CD4-positive, alpha-beta memory T cell (primary cell): Measurements from ENCODE around the gene AGPAT3. TPM values are rescaled to one million over a fixed set of nuclear protein-coding genes. Genes with fewer than 3 reads are reported as not detected.
"Not testable (repeated sequence)": the region's sequence is repeated elsewhere in the genome, so short reads cannot be mapped to it uniquely, and the experiment has no call there.

Experiments used
- CTCF ChIA-PET: fragments of 350-600 bp; sonication (Branson Sonifier 250); formaldehyde crosslinking; loops from one replicate; lab custom pipeline; 2021; ENCODE audit warnings: inconsistent platforms; ENCODE audit not compliant: partially characterized antibody; lab: Charles Lee
- POLR2A ChIA-PET: fragments of 350-600 bp; sonication (Branson Sonifier 250); formaldehyde crosslinking; loops from one replicate; lab custom pipeline; 2021; ENCODE audit not compliant: partially characterized antibody; lab: Charles Lee
- DNase-seq, 5 donors: peaks; one replicate each; pipeline versions ENCODE4 v3.0.0 to v3.0.0-alpha.2; 2020 to 2022; ENCODE audit warnings: mixed read lengths in 1 of 5
- H3K27ac ChIP-seq: one replicate; pipeline ENCODE4 v1.7.0; 2013; ENCODE audit warnings: low read depth, low read length
- H3K27me3 ChIP-seq: 2 replicates; pipeline ENCODE4 v1.7.0; 2013; ENCODE audit warnings: mild to moderate bottlenecking, low read length, moderate library complexity; ENCODE audit not compliant: insufficient read depth
- H3K36me3 ChIP-seq: 2 replicates; pipeline ENCODE4 v1.7.0; 2013; ENCODE audit warnings: mild to moderate bottlenecking, low read length, moderate library complexity; ENCODE audit not compliant: insufficient read depth
- H3K4me1 ChIP-seq: 2 replicates; pipeline ENCODE4 v1.7.0; 2013; ENCODE audit warnings: mild to moderate bottlenecking, low read length, moderate library complexity; ENCODE audit not compliant: insufficient read depth
- H3K4me3 ChIP-seq, 2 donors: one replicate each; pipeline ENCODE4 v1.7.0; 2013; ENCODE audit warnings: low read length in 2 of 2, mild to moderate bottlenecking in 1 of 2
- H3K9me3 ChIP-seq, 2 donors: one replicate each; pipeline ENCODE4 v1.7.0; 2013; ENCODE audit warnings: low read length in 2 of 2, control low read depth in 1 of 2; ENCODE audit not compliant: control insufficient read depth in 1 of 2
- H3K27ac Mint-ChIP-seq, 7 donors: one replicate each; pipeline ENCODE4 v1.8.0; 2020 to 2021; ENCODE audit warnings: mixed read lengths in 7 of 7, mild to moderate bottlenecking in 6 of 7, inconsistent platforms in 3 of 7, moderate library complexity in 3 of 7
- H3K27me3 Mint-ChIP-seq, 2 donors: one replicate each; pipeline ENCODE4 v1.8.0; 2020 to 2021; ENCODE audit warnings: mixed read lengths in 2 of 2
- H3K36me3 Mint-ChIP-seq, 2 donors: one replicate each; pipeline ENCODE4 v1.8.0; 2020 to 2021; ENCODE audit warnings: mixed read lengths in 2 of 2, inconsistent platforms in 1 of 2, mild to moderate bottlenecking in 1 of 2
- H3K4me1 Mint-ChIP-seq, 4 donors: one replicate each; pipeline ENCODE4 v1.8.0; 2020 to 2021; ENCODE audit warnings: mixed read lengths in 4 of 4, mild to moderate bottlenecking in 1 of 4
- H3K4me3 Mint-ChIP-seq, 8 donors: one replicate each; pipeline ENCODE4 v1.8.0; 2020 to 2021; ENCODE audit warnings: mixed read lengths in 8 of 8, mild to moderate bottlenecking in 7 of 8, moderate library complexity in 6 of 8, inconsistent platforms in 3 of 8
- H3K9me3 Mint-ChIP-seq, 8 donors: one replicate each; pipeline ENCODE4 v1.8.0; 2020 to 2021; ENCODE audit warnings: mixed read lengths in 8 of 8, mild to moderate bottlenecking in 5 of 8, inconsistent platforms in 3 of 8, moderate library complexity in 1 of 8
- intact Hi-C: fragments of 100-400 bp; cut with micrococcal nuclease; formaldehyde crosslinking; loops from one replicate; pipeline ENCODE4 v1.15.1; 2023
- polyA plus RNA-seq, 2 donors: library from polyadenylated mRNA; unstranded; fragments of 300-500 nt; fragmentation: Illumina TruSeq; gene quantifications; one replicate each; pipeline ENCODE4 v1.2.3, GENCODE V29; 2021
- total RNA-seq, 2 experiments: library from RNA; stranded (reverse); gene quantifications; one replicate each; pipeline ENCODE4 v1.2.3, GENCODE V29; 2021

The AGPAT3 gene
- total and polyA plus RNA-seq, 4 experiments from 2014 or later: 16.0 to 76.7 (median 46.7) TPM

DNA sequence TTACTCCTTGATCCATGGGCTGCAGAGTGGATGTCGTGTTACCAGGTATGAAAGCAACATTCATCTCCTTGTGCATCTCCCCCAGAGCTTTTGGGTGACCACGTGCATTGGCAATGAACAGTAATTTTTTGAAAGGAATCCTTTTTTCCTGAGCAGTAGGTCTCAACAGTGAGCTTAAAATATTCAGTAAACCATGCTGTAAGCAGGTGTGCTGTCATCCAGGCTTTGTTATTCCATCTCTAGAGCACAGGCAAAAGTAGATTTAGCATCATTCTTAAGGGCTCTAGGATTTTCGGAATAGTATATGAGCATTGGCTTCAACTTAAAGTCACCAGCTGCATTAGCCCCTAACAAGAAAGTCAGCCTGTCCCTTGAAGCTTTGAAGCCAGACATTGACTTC is 27.3 kb downstream of the AGPAT3 start:
- no peaks in the 10 kb centered on the region for H3K27me3 Mint-ChIP-seq
- Histone ChIP-seq H3K9me3 (no peaks in the 10 kb centered on the region), H3K36me3 (peaks cover 1% of the 10 kb centered on the region), H3K27me3 (no peaks in the 10 kb centered on the region), H3K4me1 (peaks cover 47% of the 10 kb centered on the region), H3K4me3 (no peak overlapping the region), H3K27ac (no peak overlapping the region)
- H3K4me1 Mint-ChIP-seq: peaks cover 26 to 60% (median 45%) of the 10 kb centered on the region in 4 donors
- H3K36me3 Mint-ChIP-seq: peaks cover 13 to 23% of the 10 kb centered on the region in 2 donors
- DNase-seq: no peak
- intact Hi-C loops: loop anchor here (5.0 kb wide), 1 partner anchor 45 kb away; no protein-coding TSS in a partner anchor
- ChIA-PET CTCF (interaction anchor here (1.0 to 2.6 kb wide), 6 partner anchors 26 to 81 kb away, joined by 3 to 8 read pairs (median 4); no protein-coding TSS in a partner anchor), POLR2A (interaction anchor here (0.6 to 1.6 kb wide), 5 partner anchors 11 to 1381 kb away, joined by 3 to 6 read pairs (median 3); no protein-coding TSS in a partner anchor)
- H3K27ac Mint-ChIP-seq: peak overlapping the region in 4 of 7 donors; percentile 49 to 88 (median 70)
- H3K4me3 Mint-ChIP-seq: peak overlapping the region in 3 of 8 donors; percentile 7 to 78 (median 72)
- H3K9me3 Mint-ChIP-seq: peaks cover 0 to 3% (median 0%) of the 10 kb centered on the region in 8 donors

DNA sequence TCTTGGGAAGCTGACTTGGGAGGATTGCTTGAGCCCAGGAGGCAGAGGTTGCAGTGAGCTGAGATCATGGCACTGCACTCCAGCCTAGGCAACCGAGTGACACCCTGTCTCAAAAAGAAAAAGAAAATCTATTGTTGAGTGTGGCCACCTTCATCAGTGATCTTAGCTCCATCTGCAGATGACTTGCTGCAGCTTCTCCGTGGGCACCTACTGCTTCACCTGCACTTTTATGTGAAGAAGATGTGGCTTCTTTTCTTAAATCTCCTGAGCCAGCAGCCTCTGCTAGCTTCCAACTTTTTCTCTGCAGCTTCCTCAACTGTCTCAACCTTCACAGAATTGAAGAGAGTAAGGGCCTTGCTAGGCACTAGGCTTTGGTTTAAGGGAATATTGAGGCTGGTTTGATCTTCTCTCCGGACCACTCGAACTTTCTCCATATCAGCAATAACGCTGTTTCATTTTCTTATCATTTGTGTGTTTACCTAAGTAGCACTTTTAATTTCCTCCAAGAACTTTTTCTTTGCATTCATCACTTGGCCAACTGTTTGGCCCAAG is 28.0 kb downstream of the AGPAT3 start:
- Histone ChIP-seq H3K27me3 (no peaks in the 10 kb centered on the region), H3K4me3 (peak overlapping the region in 1 of 2 donors; percentile 3), H3K27ac (peak overlapping the region; percentile 27), H3K4me1 (peaks cover 47% of the 10 kb centered on the region), H3K9me3 (no peaks in the 10 kb centered on the region), H3K36me3 (no peaks in the 10 kb centered on the region)
- H3K36me3 Mint-ChIP-seq: peaks cover 17 to 25% of the 10 kb centered on the region in 2 donors
- intact Hi-C loops: loop anchor here (5.0 kb wide), 1 partner anchor 44 kb away; no protein-coding TSS in a partner anchor
- H3K9me3 Mint-ChIP-seq: peaks cover 0 to 3% (median 0%) of the 10 kb centered on the region in 8 donors
- CTCF ChIA-PET: interaction anchor here (1.0 to 2.6 kb wide), 5 partner anchors 25 to 82 kb away, joined by 3 to 8 read pairs (median 5); no protein-coding TSS in a partner anchor
- peaks cover 26 to 57% (median 44%) of the 10 kb centered on the region in 4 donors for H3K4me1 Mint-ChIP-seq
- peak in 1 of 5 donors; percentile 5 for DNase-seq
- peak overlapping the region; percentile 37 to 84 (median 72) for H3K4me3 Mint-ChIP-seq
- no peaks in the 10 kb centered on the region for H3K27me3 Mint-ChIP-seq
- peak overlapping the region; percentile 49 to 95 (median 87) for H3K27ac Mint-ChIP-seq
- POLR2A ChIA-PET: interaction anchor here (0.7 to 1.6 kb wide), 7 partner anchors 10 to 42 kb away, joined by 3 to 9 read pairs (median 3); no protein-coding TSS in a partner anchor

DNA sequence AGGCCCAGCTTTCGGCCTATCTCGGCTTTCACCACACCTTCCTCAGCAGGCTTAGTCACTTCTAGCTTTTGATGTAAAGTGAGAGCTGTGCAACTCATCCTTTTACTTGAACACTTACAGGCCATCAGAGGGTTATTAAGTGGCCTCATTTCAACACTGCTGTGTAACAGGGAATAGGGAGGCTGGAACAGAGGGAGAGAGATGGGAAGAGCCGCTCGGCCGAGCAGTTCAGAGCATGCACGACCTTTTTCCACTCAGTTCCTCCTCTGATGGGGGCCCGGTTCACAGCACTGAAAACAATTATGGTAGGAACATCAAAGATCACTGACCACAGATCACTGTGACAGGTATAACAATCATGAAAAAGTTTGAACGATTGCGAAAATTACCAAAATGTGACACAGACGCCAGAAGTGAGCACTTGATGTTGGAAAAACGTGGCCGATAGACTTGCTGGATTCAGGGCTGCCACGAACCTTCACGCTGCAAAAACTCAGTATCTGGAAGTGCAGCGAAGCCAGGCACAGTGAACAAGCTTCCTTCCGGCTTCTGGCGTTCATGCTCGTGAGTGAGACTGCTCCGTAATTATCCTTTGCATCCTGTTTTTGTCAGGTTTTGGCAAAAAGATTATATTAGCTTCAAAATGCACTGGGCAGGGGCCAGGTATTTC is 28.6 kb downstream of the AGPAT3 start:
- intact Hi-C loops: loop anchor here (5.0 kb wide), 1 partner anchor 44 kb away; no protein-coding TSS in a partner anchor
- ChIA-PET CTCF (interaction anchor here (0.7 to 2.6 kb wide), 6 partner anchors 25 to 83 kb away, joined by 3 to 8 read pairs (median 4); no protein-coding TSS in a partner anchor), POLR2A (interaction anchor here (0.9 to 1.6 kb wide), 6 partner anchors 10 to 41 kb away, joined by 3 to 9 read pairs (median 4); no protein-coding TSS in a partner anchor)
- Mint-ChIP-seq H3K27me3 (no peaks in the 10 kb centered on the region), H3K36me3 (peaks cover 16 to 24% of the 10 kb centered on the region in 2 donors), H3K27ac (peak overlapping the region; percentile 49 to 95 (median 87)), H3K4me1 (peaks cover 28 to 54% (median 42%) of the 10 kb centered on the region in 4 donors), H3K4me3 (peak overlapping the region; percentile 37 to 84 (median 72)), H3K9me3 (peaks cover 0 to 3% (median 0%) of the 10 kb centered on the region in 8 donors)
- peak overlapping the region; percentile 27 for H3K27ac ChIP-seq
- H3K9me3 ChIP-seq: no peaks in the 10 kb centered on the region
- no peaks in the 10 kb centered on the region for H3K36me3 ChIP-seq
- H3K4me3 ChIP-seq: peak overlapping the region in 1 of 2 donors; percentile 3
- DNase-seq: peak in 1 of 5 donors; percentile 8
- H3K4me1 ChIP-seq: peaks cover 43% of the 10 kb centered on the region
- H3K27me3 ChIP-seq: no peaks in the 10 kb centered on the region

DNA sequence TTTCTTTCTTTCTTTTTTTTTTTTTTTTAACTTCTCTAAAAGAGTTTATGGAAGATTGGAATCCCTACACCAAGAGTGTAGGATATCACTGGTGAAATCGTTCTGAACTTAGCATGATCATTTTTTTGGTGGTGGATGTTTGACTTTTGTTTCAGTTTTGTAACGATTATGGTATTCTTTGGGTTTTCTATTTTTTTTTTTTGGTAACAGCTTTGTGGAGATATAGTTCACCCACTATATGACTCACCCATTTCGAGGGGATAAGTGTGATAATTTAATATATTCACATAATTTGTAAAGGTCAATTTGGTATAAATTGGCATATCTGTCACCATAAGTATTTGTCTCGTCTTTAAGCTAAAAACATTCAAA is 29.2 kb downstream of the AGPAT3 start:
- ChIA-PET CTCF (interaction anchor here (0.7 to 2.6 kb wide), 4 partner anchors 24 to 84 kb away, joined by 3 to 8 read pairs (median 4); no protein-coding TSS in a partner anchor), POLR2A (interaction anchor here (0.9 to 1.0 kb wide), 2 partner anchors 24 kb away, joined by 3 to 4 read pairs; no protein-coding TSS in a partner anchor)
- peak overlapping the region; percentile 37 to 84 (median 72) for H3K4me3 Mint-ChIP-seq
- peaks cover 21 to 27% of the 10 kb centered on the region in 2 donors for H3K36me3 Mint-ChIP-seq
- H3K27ac ChIP-seq: peak overlapping the region; percentile 27
- no peak overlapping the region for H3K4me3 ChIP-seq
- no peak for DNase-seq
- H3K27me3 Mint-ChIP-seq: no peaks in the 10 kb centered on the region
- H3K9me3 Mint-ChIP-seq: peaks cover 0 to 3% (median 0%) of the 10 kb centered on the region in 8 donors
- peaks cover 37% of the 10 kb centered on the region for H3K4me1 ChIP-seq
- intact Hi-C loops: loop anchor here (5.0 kb wide), 1 partner anchor 43 kb away; no protein-coding TSS in a partner anchor
- no peaks in the 10 kb centered on the region for H3K27me3 ChIP-seq
- H3K36me3 ChIP-seq: peaks cover 4% of the 10 kb centered on the region
- H3K27ac Mint-ChIP-seq: peak overlapping the region; percentile 14 to 87 (median 49)
- peaks cover 28 to 52% (median 42%) of the 10 kb centered on the region in 4 donors for H3K4me1 Mint-ChIP-seq
- no peaks in the 10 kb centered on the region for H3K9me3 ChIP-seq

DNA sequence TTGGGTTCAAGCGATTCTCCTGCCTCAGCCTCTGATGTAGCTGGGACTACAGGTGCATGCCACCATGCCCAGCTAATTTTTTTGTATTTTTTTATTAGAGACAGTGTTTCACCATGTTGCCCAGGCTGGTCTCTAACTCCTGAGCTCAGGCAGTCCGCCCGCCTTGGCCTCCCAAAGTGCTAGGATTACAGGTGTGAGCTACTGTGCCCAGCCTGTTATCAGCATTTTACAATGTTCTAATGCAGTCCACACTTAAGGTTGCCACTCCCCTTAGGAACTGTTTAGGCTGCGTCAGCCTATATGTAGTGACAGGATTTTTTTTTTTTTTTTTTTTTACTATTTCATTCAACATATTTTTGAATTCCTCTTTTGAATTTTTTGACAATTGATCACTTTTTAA is 30.2 kb downstream of the AGPAT3 start:
- Mint-ChIP-seq H3K4me3 (no peak overlapping the region), H3K27me3 (no peaks in the 10 kb centered on the region), H3K36me3 (peaks cover 17 to 29% of the 10 kb centered on the region in 2 donors), H3K27ac (no peak overlapping the region), H3K9me3 (peaks cover 0 to 3% (median 0%) of the 10 kb centered on the region in 8 donors), H3K4me1 (peaks cover 24 to 51% (median 37%) of the 10 kb centered on the region in 4 donors)
- Histone ChIP-seq H3K36me3 (peaks cover 6% of the 10 kb centered on the region), H3K27ac (no peak overlapping the region), H3K4me1 (peaks cover 33% of the 10 kb centered on the region), H3K4me3 (no peak overlapping the region), H3K9me3 (no peaks in the 10 kb centered on the region), H3K27me3 (no peaks in the 10 kb centered on the region)
- ChIA-PET POLR2A (no interaction called here), CTCF (no interaction called here)
- intact Hi-C loops: no loop called here
- no peak for DNase-seq

DNA sequence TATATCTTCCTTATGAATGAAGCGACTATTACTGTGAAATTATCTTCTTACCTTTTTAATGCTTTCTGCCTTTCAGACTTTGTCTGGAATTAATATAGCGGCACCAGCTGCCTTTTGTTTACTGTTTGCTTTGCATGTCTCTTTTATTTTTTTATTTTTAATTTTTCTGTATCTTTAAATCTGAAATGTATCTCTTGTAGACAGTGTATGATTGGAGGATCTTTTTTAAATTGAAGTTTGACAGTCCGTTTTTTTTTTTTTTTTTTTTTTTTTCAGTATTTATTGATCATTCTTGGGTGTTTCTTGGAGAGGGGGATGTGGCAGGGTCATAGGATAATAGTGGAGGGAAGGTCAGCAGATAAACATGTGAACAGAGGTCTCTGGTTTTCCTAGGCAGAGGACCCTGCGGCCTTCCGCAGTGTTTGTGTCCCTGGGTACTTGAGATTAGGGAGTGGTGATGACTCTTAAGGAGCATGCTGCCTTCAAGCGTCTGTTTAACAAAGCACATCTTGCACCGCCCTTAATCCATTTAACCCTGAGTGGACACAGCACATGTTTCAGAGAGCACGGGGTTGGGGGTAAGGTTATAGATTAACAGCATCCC is 31.8 kb downstream of the AGPAT3 start:
- Mint-ChIP-seq H3K4me1 (peaks cover 24 to 58% (median 36%) of the 10 kb centered on the region in 4 donors), H3K36me3 (peaks cover 27 to 28% of the 10 kb centered on the region in 2 donors)
- intact Hi-C loops, DNase-seq, H3K4me3 ChIP-seq, H3K27ac Mint-ChIP-seq, H3K9me3 ChIP-seq, POLR2A ChIA-PET, H3K36me3 ChIP-seq, H3K9me3 Mint-ChIP-seq, H3K27ac ChIP-seq, H3K4me3 Mint-ChIP-seq, H3K27me3 ChIP-seq, CTCF ChIA-PET, H3K27me3 Mint-ChIP-seq: not testable (repeated sequence)
- H3K4me1 ChIP-seq: peaks cover 33% of the 10 kb centered on the region
